Vagina (tissue), 2 donors: Measurements from ENCODE around the gene PIK3R5. TPM values are rescaled to one million over a fixed set of nuclear protein-coding genes. Genes with fewer than 3 reads are reported as not detected.

ENCODE experiments used
- DNase-seq, 2 donors: peaks; one replicate each; pipeline ENCODE4 v3.0.0-alpha.2; 2017; ENCODE audit errors: extremely low spot score in 2 of 2
- H3K27ac ChIP-seq: fragments of 200-600 bp; sonication (generic); one replicate; pipeline ENCODE4 v1.5.1; 2019
- H3K27me3 ChIP-seq: fragments of 200-600 bp; sonication (generic); one replicate; pipeline ENCODE4 v1.5.1; 2019
- H3K36me3 ChIP-seq, 2 donors: fragments of 200-600 bp; sonication (generic); one replicate each; pipeline ENCODE4 v1.5.1; 2017 to 2019
- H3K4me1 ChIP-seq: fragments of 200-600 bp; sonication (generic); one replicate; pipeline ENCODE4 v1.5.1; 2019
- H3K4me3 ChIP-seq, 2 donors: fragments of 200-600 bp; sonication (generic); 1 replicate in 1 of 2; 2 replicates in 1 of 2; pipeline ENCODE4 v1.5.1; 2016 to 2019
- H3K9me3 ChIP-seq: fragments of 200-600 bp; sonication (generic); one replicate; pipeline ENCODE4 v1.5.1; 2019
- CTCF ChIP-seq, 3 experiments: fragments of 450-650 bp in 2 of 3; fragments of 200-600 bp in 1 of 3; sonication (generic) in 1 of 3; IDR thresholded peaks; one replicate each; pipeline ENCODE4 v1.5.1; 2017 to 2019; ENCODE audit warnings: antibody characterized with exemption in 3 of 3, mild to moderate bottlenecking in 2 of 3, moderate library complexity in 2 of 3
- POLR2A ChIP-seq, 2 donors: fragments of 450-650 bp; IDR thresholded peaks; one replicate each; pipeline ENCODE4 v1.6.1; 2017; ENCODE audit warnings: antibody characterized with exemption in 2 of 2, mild to moderate bottlenecking in 2 of 2, moderate library complexity in 2 of 2
- POLR2AphosphoS5 ChIP-seq, 2 donors: sonication (generic); formaldehyde crosslinking; IDR thresholded peaks; one replicate each; pipeline ENCODE4 v1.9.0; 2017; ENCODE audit warnings: antibody characterized with exemption in 2 of 2, mild to moderate bottlenecking in 2 of 2, low read depth in 1 of 2; ENCODE audit not compliant: insufficient read depth in 1 of 2
- intact Hi-C: fragments of 100-400 bp; cut with DNase I; formaldehyde crosslinking; loops from one replicate; pipeline ENCODE4 v1.15.1; 2023
- total RNA-seq: library from RNA; depleted of rRNA; stranded (reverse); fragments of >200 nt; gene quantifications from one replicate; pipeline ENCODE4 v1.2.3, GENCODE V29; 2016

The PIK3R5 gene
- total RNA-seq, 1 donor from 2014 or later = 10.6 TPM

DNA sequence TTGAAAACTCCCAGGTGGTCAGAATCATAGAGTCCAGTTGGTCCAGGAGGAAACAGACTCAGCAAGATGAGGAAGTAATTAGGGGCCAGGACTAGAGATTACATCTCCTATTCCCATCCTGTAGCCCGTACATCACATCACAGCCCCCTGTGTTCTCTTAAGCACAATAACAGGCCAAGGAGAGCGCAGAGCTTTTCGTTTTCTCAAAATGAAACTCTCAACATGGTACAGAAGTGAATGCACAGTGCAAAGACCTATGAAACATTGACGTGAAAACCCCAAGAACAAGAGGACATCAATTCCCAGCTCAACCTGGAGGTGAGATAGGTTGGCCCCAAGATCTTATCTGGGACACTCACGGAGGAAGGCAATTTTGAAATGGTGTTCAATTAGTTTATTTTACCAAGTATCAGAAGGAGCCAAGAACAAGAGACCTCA is 9.0 kb downstream of the PIK3R5 start:
- no peak overlapping the region for H3K27ac ChIP-seq
- H3K4me3 ChIP-seq = no peak overlapping the region

DNA sequence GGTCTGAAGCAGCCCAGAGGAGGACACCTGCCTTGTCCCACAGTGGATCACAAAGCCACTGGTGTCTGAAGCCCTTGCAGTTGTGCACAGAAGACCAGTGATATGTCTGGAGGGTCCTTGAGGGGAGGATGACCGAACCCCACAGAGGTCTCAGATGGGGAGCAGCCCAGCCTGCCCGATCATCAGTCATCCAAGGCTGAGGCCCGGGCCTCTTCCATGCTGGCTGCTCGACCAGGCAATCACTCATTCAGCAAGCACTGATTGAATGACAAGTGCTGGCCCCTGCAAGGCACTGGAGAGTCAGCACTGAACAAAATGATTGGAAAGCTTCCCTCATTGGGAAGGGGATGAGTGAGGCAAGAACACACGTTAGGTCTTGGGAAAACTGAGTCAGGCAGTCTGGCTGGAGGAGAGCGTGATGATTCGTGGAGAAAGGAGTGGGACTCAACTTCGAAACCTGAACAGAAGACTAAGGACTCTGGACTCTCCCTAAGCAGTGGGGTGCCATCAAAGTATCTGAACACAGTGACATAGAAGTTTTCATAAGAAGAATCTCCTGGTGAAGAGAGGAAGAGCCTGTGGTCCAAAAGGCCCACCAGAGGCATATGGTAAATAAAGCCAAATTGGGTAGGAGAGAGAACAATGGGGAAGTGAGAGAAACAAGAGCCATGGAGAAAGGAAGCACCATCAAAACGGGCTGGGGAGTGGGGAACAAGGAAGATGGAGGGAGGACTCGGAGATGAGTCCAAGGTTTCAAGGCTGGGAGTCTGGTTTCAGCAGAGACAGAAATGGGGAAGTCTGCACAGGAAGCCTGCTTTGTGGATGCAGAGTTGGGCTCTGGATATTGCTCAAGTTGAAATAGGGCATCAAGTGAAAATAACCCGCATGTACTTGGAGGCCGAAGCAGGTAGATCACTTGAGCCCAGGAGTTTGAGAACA is 10.2 kb downstream of the PIK3R5 start:
- TF ChIP-seq CTCF (IDR thresholded peaks at IDR 0.05) (no peak), POLR2AphosphoS5 (IDR thresholded peaks at IDR 0.05; ENCODE audit: insufficient read depth in 1 of 2, low read depth in 1 of 2) (no peak), POLR2A (IDR thresholded peaks at IDR 0.05) (no peak)
- Histone ChIP-seq H3K9me3 (no peaks in the 10 kb centered on the region), H3K27me3 (no peaks in the 10 kb centered on the region), H3K27ac (no peak overlapping the region), H3K4me3 (no peak overlapping the region), H3K36me3 (no peaks in the 10 kb centered on the region), H3K4me1 (no peaks in the 10 kb centered on the region)
- intact Hi-C loops = no loop called here
- no peak for DNase-seq

More for the DNA sequence above, 9.0 kb downstream of the PIK3R5 start:
- DNase-seq = no peak
- no peaks in the 10 kb centered on the region for H3K27me3 ChIP-seq
- TF ChIP-seq CTCF (IDR thresholded peaks at IDR 0.05) = no peak
- no peak for TF ChIP-seq POLR2AphosphoS5 (IDR thresholded peaks at IDR 0.05; ENCODE audit: insufficient read depth in 1 of 2, low read depth in 1 of 2)
- TF ChIP-seq POLR2A (IDR thresholded peaks at IDR 0.05) = no peak
- no peaks in the 10 kb centered on the region for H3K36me3 ChIP-seq
- H3K9me3 ChIP-seq = no peaks in the 10 kb centered on the region
- no peaks in the 10 kb centered on the region for H3K4me1 ChIP-seq
- intact Hi-C loops = no loop called here

DNA sequence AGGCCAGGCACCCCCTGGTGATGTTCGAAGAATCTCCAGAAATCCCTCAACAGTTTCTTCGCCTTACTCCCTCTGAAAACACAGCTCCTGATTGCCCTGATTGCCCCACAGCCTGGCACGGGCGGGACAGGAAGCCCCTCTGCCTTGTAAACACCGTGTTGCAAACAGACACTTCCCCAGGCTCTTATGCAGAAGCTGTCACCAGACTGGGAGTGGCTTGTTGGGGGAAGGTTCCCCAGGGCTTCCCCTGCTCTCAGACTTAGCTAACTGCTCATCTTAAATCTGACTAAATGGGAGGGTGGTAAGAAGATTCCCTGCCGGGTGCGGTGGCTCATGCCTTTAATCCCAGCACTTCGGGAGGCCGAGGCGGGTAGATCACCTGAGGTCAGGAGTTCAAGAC is 11.2 kb downstream of the PIK3R5 start:
- no peak for TF ChIP-seq POLR2AphosphoS5 (IDR thresholded peaks at IDR 0.05; ENCODE audit: insufficient read depth in 1 of 2, low read depth in 1 of 2)
- TF ChIP-seq CTCF (IDR thresholded peaks at IDR 0.05) = no peak
- no peak for TF ChIP-seq POLR2A (IDR thresholded peaks at IDR 0.05)
- H3K27me3 ChIP-seq = no peaks in the 10 kb centered on the region
- no peaks in the 10 kb centered on the region for H3K36me3 ChIP-seq
- no peak overlapping the region for H3K4me3 ChIP-seq
- H3K9me3 ChIP-seq = no peaks in the 10 kb centered on the region
- no peak overlapping the region for H3K27ac ChIP-seq
- DNase-seq = no peak
- intact Hi-C loops = no loop called here
- no peaks in the 10 kb centered on the region for H3K4me1 ChIP-seq

GRCh38 chr17:8953156-8953885 is 12.2 kb downstream of the PIK3R5 start:
- H3K27me3 ChIP-seq = no peaks in the 10 kb centered on the region
- DNase-seq = no peak
- H3K27ac ChIP-seq = no peak overlapping the region
- TF ChIP-seq POLR2AphosphoS5 (IDR thresholded peaks at IDR 0.05; ENCODE audit: insufficient read depth in 1 of 2, low read depth in 1 of 2) (no peak), POLR2A (IDR thresholded peaks at IDR 0.05) (no peak), CTCF (IDR thresholded peaks at IDR 0.05) (no peak)
- intact Hi-C loops = no loop called here
- H3K9me3 ChIP-seq = no peaks in the 10 kb centered on the region
- no peaks in the 10 kb centered on the region for H3K36me3 ChIP-seq
- H3K4me3 ChIP-seq = no peak overlapping the region
- H3K4me1 ChIP-seq = no peaks in the 10 kb centered on the region
